ENCODE data around the gene AREL1.

AREL1 gene

DNA sequence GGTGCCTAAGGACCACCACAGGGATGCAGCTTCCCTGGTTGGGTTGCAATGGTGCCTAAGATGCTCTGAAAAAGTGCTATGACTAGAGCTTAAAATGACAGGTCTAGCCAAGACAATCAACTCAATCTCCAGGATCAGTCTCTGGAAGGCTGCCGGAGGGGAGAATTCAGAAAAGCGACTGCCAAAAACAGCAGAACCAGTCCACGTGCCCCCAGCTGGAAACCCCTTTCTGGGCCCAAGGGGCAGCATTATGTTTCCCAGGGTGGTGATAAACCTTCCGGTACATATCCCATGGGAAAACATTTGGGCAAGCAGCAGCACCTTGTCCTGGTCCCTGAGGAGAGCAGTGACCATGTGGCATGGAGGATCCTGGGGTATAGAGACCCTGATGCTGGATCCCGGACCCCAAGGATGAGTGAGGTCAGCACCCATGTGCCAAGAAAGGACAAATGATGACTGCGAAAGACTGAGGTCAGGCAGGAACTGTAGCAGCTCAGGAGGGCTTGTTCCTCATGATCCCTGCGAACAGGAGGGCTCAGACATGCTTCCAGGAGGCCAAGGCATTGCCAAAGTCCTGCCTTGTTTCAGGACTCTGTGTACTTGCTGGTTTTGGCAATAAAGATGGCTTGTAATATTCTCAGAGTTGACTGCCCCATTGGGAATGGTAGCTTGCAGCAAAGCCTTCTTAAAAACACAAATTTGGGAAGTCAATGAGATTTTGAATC is 51.0 kb downstream of the AREL1 start:
- no peaks in the 10 kb centered on the region for H3K27me3 ChIP-seq (ENCODE audit: control insufficient read depth, low read length)
- no peaks in the 10 kb centered on the region for H3K4me1 ChIP-seq (ENCODE audit: control insufficient read depth, low read length)
- H3K9me2 ChIP-seq (replicated peaks; ENCODE audit: control insufficient read depth, low read length) = no peaks in the 10 kb centered on the region
- peaks cover 47% of the 10 kb centered on the region for H3K36me3 ChIP-seq (ENCODE audit: control insufficient read depth, low read length)
- no peaks in the 10 kb centered on the region for H4K20me1 ChIP-seq (ENCODE audit: control insufficient read depth, insufficient read depth, low read depth, low read length)
- no peaks in the 10 kb centered on the region for H3K79me2 ChIP-seq (ENCODE audit: control insufficient read depth, low read length)
- H3K4me3 ChIP-seq (ENCODE audit: low read length) = no peak overlapping the region
- no peak overlapping the region for H3K4me2 ChIP-seq (ENCODE audit: low read length)
- no peaks in the 10 kb centered on the region for H3F3A ChIP-seq (ENCODE audit: control insufficient read depth, insufficient read depth)
- H3K27ac ChIP-seq (ENCODE audit: low read depth, low read length) = no peak overlapping the region
- TF ChIP-seq EZH2phosphoT487 (IDR thresholded peaks at IDR 0.05; ENCODE audit: borderline replicate concordance, low read length) = no peak
- TF ChIP-seq, protein P1, sequence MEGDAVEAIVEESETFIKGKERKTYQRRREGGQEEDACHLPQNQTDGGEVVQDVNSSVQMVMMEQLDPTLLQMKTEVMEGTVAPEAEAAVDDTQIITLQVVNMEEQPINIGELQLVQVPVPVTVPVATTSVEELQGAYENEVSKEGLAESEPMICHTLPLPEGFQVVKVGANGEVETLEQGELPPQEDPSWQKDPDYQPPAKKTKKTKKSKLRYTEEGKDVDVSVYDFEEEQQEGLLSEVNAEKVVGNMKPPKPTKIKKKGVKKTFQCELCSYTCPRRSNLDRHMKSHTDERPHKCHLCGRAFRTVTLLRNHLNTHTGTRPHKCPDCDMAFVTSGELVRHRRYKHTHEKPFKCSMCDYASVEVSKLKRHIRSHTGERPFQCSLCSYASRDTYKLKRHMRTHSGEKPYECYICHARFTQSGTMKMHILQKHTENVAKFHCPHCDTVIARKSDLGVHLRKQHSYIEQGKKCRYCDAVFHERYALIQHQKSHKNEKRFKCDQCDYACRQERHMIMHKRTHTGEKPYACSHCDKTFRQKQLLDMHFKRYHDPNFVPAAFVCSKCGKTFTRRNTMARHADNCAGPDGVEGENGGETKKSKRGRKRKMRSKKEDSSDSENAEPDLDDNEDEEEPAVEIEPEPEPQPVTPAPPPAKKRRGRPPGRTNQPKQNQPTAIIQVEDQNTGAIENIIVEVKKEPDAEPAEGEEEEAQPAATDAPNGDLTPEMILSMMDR (IDR thresholded peaks at IDR 0.05; ENCODE audit: low read depth, low read length, poor library complexity, severe bottlenecking) = no peak
- no peaks in the 10 kb centered on the region for H3K9me3 ChIP-seq (ENCODE audit: control insufficient read depth, insufficient read depth, low read length)

DNA sequence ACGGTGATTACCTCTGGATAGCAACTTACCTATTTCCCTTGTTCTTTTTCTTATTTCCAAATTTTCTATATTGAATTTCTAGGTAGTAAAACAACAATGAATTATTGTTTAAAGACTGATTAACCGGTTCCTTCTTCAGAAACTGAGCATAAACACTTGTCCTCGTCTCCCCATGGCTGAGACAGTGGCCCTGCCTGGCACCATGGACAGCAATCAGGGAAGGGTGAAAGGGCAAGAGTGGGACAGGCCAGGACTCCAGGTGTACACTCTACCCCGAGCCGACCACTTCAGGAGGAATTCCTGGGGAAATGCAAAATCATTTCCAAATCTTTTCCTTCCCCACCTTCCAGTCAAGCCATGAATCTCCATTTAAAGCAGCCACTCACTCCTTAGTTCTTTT is 52.0 kb downstream of the AREL1 start:
- H3K27ac ChIP-seq (ENCODE audit: low read depth, low read length) = no peak overlapping the region
- H4K20me1 ChIP-seq (ENCODE audit: control insufficient read depth, insufficient read depth, low read depth, low read length) = no peaks in the 10 kb centered on the region
- H3K27me3 ChIP-seq (ENCODE audit: control insufficient read depth, low read length) = no peaks in the 10 kb centered on the region
- H3F3A ChIP-seq (ENCODE audit: control insufficient read depth, insufficient read depth) = no peaks in the 10 kb centered on the region
- H3K36me3 ChIP-seq (ENCODE audit: control insufficient read depth, low read length) = peaks cover 49% of the 10 kb centered on the region
- H3K9me2 ChIP-seq (replicated peaks; ENCODE audit: control insufficient read depth, low read length) = no peaks in the 10 kb centered on the region
- no peak for TF ChIP-seq EZH2phosphoT487 (IDR thresholded peaks at IDR 0.05; ENCODE audit: borderline replicate concordance, low read length)
- TF ChIP-seq, protein P1 (IDR thresholded peaks at IDR 0.05; ENCODE audit: low read depth, low read length, poor library complexity, severe bottlenecking) = no peak
- H3K4me1 ChIP-seq (ENCODE audit: control insufficient read depth, low read length) = no peaks in the 10 kb centered on the region
- no peak overlapping the region for H3K4me2 ChIP-seq (ENCODE audit: low read length)
- H3K9me3 ChIP-seq (ENCODE audit: control insufficient read depth, insufficient read depth, low read length) = no peaks in the 10 kb centered on the region
- H3K4me3 ChIP-seq (ENCODE audit: low read length) = no peak overlapping the region
- no peaks in the 10 kb centered on the region for H3K79me2 ChIP-seq (ENCODE audit: control insufficient read depth, low read length)

DNA sequence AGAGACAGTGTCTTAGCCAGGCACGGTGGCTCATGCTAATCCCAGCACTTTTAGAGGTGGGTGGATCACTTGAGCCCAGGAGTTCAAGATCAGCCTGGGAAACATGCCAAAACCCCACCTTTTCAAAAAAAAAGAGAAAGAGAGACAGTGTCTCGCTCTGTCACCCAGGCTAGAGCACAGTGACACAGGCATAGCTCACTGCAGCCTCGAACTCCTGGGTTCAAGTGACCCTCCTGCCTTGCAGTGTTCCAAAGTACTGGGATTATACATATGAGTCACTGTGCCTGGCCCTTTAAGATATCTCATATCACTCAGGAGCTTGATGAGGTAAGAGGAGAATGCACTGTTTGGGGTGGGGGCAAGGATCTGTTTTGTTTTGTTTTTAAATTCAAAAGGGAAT is 52.7 kb downstream of the AREL1 start:
- no peak for TF ChIP-seq EZH2phosphoT487 (IDR thresholded peaks at IDR 0.05; ENCODE audit: borderline replicate concordance, low read length)
- TF ChIP-seq, protein P1 (IDR thresholded peaks at IDR 0.05; ENCODE audit: low read depth, low read length, poor library complexity, severe bottlenecking) = no peak
- no peak overlapping the region for H3K27ac ChIP-seq (ENCODE audit: low read depth, low read length)
- no peaks in the 10 kb centered on the region for H3K4me1 ChIP-seq (ENCODE audit: control insufficient read depth, low read length)
- no peaks in the 10 kb centered on the region for H3K79me2 ChIP-seq (ENCODE audit: control insufficient read depth, low read length)
- H4K20me1 ChIP-seq (ENCODE audit: control insufficient read depth, insufficient read depth, low read depth, low read length) = no peaks in the 10 kb centered on the region
- H3K9me2 ChIP-seq (replicated peaks; ENCODE audit: control insufficient read depth, low read length) = no peaks in the 10 kb centered on the region
- H3K27me3 ChIP-seq (ENCODE audit: control insufficient read depth, low read length) = no peaks in the 10 kb centered on the region
- no peaks in the 10 kb centered on the region for H3F3A ChIP-seq (ENCODE audit: control insufficient read depth, insufficient read depth)
- no peak overlapping the region for H3K4me3 ChIP-seq (ENCODE audit: low read length)
- no peak overlapping the region for H3K4me2 ChIP-seq (ENCODE audit: low read length)
- H3K9me3 ChIP-seq (ENCODE audit: control insufficient read depth, insufficient read depth, low read length) = no peaks in the 10 kb centered on the region
- peaks cover 44% of the 10 kb centered on the region for H3K36me3 ChIP-seq (ENCODE audit: control insufficient read depth, low read length)
